ENCODE results near the gene CERS6.

The CERS6 gene

DNA sequence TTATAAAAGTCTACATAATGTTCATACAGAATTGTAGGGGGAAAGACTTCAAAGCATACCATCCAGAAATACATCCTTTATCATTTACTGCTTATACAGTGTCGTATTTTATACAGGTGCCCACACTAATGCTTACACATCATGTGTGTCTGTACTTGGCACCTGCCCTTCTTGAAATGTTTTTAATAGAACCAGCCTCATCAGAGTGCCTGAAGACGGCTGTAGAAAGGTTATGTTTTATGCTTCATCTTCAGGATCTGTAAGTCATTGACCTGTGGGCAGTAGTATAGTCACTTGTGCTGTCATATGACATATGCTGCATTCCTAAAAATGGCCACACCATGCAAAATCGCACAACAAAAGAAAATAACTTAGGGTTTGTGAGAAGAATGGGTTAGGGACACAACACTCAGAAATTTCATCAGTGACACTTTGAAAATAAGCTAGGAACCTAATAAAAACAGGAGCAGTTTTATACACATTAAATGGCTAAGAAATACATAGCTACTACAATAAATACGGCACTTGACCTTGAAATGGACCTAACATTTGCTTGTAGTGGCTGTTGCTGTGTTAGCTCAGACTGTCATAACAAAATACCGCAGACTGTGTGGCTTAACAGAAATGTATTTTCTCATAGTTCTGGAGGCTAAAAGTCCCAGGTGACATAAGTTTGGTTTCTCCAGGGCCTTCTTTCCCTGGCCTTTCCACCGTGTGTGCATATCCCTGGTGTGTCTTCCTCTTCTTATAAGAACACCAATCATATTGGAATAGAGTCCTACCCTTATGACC lies 112.6 kb downstream of the CERS6 start:
- no peak for DNase-seq (ENCODE audit: low spot score)

DNA sequence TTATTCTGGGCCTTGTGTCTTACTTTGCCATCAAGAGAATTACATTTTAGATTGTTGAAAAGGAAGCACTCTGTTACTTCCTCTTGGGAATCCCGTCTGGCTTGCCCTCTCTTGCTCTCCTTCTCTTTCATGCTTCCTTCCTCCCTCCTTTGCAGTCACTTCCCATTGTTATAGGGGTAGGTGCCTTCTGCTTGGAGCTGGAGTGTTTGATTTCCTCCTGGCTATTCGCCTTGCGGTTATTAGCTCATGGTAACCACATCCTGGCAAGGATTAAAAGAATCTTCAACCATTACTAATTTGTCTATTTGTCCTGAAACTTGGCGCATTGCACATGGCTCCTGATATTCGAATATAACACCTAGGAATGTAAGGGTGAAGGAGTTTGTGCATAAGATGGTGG lies 115.0 kb downstream of the CERS6 start:
- no peak for DNase-seq (ENCODE audit: low spot score)

DNA sequence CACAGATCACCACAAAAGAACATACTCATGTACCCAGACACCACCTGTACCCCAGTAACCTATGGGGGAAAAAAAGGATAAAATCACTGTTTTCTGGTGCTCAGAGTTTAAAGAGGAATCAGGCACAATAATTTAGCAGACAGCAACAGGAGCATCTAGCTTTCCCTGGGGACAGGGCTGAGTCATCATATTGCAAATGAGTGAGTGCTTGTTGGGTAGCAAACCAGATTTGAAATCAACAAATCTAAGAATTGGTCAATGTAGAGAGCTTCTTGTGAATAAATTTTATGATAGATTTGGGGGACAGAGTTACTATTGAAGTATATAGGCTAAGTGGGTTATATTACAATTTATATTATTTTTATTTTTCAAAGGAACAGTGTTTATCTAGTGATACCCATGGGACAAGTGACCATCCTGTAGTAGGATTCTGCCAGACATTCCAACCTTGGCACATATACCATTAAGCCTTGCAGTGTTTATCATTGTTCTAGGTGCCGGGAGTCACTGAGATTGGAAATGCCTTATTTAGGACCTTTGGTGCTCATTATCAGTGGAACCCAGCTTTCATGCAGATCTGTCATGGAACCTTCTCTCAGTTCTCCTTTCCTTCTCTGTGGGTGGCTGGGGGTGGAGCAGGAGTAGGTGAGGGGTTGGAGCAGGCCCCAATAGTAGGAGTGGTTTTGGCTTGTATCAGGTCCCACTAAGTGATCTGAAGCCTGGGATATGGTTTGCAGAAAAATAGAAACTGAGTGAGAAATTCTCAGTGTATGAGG lies 117.2 kb downstream of the CERS6 start:
- DNase-seq (ENCODE audit: low spot score): no peak

DNA sequence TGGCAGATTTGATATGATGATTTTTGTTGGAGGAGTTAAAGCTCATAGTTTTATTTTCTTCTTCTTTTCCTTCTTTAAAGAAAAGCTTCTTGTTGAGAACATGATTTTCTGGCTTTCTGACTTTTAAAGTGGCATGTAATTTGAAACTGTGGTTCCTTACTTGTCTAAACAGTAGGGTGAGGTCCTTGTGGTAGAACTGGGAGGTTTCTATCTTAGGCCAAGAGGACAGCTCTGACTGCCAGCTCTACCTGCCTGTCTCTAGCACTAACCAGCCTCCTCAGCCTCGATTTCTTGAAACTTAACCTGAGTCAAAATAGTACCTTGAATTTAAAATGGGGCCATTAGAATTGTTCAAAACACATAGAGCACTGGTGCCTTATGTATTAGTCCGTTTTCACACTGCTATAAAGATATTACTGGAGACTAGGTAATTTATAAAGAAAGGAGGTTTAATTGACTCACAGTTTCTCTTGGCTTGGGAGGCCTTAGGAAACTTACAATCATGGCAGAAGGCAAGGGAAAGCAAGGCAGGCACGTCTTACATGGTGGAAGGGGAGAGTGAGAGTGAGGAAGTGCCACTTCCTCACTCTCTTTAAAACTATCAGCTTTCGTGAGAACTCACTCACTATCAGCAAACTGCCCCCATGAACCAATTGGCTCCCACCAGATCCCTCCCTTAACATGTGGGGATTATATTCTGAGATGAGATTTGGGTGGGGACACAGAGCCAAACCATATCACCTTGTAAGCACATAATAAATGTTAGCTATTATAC lies 119.0 kb downstream of the CERS6 start:
- no peak for DNase-seq (ENCODE audit: low spot score)

DNA sequence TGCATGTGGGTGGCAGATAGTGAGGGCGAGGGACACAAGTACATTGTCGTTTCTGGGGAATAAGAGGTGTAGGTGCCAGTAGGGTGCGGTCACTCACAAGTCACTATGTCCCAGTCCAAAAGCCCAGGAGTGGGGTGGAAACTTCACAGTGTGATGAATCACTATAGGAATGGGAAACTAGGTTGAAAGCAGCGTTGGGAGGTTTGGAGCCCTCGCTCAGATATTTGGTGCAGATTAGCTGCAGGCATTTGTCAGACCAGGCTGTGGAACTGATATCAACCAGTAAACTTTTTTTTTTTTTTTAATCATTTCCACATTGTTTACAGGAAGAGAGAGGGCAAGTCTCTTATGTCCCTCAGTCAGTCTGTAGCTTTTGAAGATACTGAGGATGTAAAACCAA lies 121.8 kb downstream of the CERS6 start:
- no peak for DNase-seq (ENCODE audit: low spot score)

DNA sequence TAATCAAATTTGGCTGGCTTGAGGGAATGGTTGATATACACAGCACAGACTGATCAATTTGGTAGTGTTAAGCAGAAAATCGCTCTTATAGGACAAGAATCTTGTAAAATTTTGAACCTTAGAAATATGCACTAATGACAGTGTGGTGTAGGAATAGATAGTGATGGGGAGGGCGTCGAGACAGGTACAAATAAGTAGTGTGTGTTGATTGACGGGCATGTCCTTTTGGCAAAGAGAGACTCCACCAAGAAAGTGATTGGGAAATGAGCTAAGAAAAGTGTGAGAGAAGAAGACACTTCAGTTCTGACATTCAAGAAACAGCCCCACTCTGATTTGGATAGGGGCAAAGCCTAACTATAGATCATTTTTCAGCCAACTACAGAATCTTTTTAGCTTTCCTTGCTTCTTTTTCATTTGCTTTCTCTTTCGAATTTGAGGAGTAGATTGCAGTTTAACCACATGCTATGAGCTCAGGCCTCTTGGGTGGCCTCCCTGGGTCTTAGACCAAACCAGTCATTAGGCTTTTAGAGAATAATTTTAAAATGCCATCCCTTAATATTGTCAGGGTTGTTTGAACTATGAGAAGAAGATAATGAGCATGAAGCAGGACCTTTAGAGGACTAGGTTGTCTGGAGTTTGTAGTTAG lies 127.1 kb downstream of the CERS6 start:
- no peak for DNase-seq (ENCODE audit: low spot score)

DNA sequence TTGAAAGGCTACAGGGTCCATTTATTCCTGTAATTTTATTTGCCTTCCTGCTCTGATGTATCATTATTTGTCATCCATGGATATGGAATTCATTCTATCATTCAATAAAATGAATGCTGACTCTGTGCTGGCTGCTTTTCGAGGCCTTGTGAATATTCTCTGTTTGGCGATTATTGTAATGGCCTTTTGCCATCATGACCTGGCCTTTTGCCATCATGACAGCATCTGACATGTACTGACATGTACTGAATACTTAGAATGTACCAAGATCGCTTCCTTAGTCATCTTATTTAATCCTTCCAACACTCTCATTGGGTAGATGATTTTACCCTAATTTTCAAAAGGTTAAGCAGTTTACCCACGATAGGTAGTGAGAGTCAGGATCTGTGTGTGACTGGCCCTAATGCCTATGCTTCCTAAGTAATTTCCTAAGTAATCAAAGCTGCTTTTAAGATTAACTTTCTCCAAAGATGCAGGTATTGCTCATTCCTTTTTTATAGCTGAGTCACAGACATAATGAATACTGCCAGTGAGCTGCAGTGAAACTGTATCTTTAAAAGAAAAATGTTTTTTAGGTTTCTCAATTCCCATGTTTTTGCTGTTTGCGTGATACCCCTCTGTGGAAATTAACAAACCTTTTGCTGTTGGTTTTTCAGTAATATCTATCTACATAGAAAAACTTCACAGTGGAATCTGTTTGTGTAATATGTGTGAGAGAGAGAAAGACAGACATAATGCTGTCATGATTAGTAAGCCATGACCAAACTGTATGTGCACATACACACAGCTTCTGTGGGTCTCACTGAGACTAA lies 127.8 kb downstream of the CERS6 start:
- no peak for DNase-seq (ENCODE audit: low spot score)

DNA sequence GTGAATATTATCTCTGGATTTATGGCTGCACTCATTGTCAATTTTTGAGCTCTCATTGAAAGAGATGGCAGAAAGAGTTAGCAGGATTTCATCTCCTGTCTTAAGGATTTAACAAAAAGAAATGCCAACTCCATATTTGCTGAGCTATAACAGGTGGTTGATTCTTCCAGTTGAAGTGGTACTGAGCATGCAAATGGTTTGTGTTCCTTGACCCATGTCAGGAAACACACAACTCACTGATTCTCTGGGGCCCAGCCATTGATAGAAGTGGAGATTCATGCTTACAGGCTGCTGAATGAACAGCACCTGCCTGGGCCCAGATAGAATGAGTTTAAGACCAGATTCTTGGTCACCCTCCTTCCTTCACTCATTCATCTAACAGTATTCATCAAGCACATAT lies 128.8 kb downstream of the CERS6 start:
- no peak for DNase-seq (ENCODE audit: low spot score)

DNA sequence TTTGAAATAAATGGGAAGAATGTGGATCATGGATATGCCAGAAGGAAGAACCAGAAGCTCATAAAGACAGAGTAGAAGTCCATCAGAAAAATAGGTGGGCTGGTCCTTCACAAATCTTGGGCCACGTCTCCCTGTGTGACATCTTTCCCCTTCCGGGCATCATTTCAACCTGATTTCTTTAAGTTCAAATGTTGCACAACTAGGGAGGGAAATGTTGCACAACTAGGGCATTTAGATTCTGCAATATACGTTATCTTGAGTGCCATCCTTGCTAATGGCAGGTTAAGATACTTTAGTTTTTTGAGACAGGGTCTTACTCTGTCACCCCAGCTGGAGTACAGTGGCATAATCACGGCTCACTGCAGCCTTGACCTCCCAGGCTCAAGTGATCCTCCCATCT lies 129.6 kb downstream of the CERS6 start:
- no peak for DNase-seq (ENCODE audit: low spot score)

DNA sequence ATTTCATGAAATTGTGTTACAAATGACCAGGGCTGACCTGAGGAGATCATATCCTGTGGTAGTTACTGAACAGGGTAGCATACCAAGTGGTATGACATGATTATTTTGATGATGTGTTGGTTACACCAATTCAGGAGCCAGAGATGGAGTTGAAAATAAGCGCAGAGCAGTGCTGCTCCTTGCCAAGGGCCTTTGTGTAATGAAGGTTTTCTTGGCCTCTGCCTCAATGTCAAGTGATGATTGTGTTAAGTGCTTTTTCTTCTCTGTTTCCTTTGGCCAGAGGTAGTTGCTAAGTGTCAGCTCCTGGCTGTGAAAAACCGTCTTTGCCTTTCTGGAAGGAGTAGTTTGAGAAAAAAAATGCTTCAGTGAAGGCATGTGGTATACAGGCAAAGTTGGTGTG lies 131.2 kb downstream of the CERS6 start:
- no peak for DNase-seq (ENCODE audit: low spot score)

DNA sequence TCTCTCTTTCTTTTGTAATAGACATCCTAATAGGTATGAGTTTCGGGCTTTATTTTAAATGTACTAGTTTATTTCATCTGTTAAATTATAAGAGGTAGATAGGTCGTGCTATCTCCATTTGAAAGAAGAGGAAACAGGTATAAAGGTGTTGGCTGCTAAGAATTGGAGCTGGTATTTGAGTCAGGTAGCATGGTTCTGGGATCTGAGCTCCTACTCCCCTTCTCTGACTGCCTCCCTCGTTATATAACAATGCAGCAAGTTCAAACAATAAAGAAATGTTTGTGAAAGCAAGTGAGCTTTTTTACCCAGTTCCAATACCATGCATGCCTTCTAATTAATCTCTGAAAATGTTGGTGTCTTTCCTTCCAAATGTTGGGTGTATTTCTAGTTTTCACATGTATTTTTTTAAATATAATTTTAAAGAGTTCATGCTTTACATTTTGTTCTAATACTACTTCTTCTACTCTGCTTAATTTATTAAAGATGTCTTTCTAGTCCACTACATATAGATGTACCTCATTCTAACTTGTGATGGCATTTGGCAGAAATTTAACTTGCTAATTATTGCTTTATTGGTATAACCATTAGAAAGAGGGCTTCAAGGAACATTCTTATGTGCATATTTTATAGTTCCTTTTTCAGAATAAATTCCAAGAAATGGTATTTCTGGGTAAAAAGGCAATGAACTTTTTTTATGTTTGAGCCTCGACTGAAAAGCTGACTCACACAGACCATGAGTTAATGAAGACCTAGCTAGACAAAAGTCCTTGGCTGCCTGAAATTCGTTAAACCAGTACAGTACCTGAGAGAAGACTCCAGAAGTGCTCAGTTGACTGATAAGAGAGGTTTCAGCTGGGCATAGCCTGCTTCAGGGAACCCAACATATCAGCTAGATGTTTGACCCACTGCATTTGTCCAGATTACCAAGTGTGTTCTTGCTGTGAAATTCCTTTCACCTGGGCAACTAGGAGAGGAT lies 133.5 kb downstream of the CERS6 start:
- DNase-seq (ENCODE audit: low spot score): no peak

DNA sequence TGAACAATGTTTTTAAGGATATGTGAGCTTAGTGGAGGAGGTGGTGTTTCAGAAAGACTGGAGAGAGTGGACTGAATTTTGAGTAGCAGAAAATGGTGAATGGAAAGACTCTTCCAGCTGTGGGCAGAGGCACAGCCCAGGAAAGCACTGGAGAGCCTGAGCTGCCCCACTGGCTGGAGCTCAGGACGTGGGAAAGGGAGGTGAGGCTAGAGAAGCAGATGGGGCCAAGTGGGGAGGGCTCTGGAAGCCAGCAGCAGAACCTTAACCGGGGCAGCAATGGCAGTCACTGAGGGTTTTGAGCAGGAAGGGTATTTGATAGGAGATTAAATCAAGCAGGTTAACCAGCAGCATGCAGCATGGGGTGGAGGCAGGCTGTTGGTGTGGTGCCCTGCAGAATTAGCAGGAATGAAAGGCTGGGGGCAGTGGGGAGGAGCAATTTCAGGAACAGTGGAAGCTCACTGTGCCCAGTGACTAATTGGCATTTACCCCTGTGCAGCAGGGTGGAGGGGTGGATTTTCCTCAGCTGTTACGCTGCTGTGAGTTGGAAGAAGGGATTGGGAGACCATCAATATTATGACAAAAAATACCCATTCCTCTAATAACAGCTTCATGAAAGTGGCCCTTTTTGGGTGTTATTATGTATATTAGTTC lies 136.2 kb downstream of the CERS6 start:
- no peak for DNase-seq (ENCODE audit: low spot score)

DNA sequence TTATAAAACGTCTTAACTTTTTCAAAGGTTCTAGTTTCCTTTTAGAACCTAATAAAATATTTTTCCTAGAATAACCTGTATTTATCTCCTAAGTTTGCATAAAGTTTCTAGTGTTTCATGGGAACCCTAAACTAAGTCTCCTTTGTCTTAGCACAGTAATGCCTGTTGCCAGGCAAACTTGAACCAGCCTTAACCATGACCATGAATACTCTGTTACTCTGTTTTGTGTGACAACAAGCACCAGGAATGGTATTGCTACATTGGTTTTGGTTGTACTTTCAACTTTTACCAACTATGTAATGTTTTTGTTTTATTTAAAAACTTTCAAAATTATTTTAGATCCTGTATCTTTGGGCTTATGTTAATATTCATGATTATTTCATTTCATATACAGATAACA lies 137.6 kb downstream of the CERS6 start:
- no peak for DNase-seq (ENCODE audit: low spot score)

DNA sequence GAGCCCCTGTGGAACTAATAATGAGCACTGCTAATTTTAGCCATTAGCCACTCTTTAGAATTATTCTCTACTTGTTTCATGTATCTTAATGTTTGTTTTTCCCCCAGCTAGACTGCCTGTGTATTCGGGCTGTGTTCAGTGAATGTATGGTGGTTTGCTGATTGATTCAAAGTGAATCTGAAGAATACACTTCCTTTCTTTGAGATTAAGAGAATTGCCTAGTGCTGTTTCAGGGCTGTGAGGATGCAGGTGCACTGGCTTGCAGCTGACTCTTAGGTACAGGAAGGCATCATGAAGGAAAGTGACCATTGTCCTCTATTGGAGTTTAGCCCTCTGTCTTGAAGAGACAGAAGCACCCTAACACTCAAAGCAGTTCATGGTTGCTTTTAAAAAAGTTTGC lies 138.7 kb downstream of the CERS6 start:
- DNase-seq (ENCODE audit: low spot score): no peak

DNA sequence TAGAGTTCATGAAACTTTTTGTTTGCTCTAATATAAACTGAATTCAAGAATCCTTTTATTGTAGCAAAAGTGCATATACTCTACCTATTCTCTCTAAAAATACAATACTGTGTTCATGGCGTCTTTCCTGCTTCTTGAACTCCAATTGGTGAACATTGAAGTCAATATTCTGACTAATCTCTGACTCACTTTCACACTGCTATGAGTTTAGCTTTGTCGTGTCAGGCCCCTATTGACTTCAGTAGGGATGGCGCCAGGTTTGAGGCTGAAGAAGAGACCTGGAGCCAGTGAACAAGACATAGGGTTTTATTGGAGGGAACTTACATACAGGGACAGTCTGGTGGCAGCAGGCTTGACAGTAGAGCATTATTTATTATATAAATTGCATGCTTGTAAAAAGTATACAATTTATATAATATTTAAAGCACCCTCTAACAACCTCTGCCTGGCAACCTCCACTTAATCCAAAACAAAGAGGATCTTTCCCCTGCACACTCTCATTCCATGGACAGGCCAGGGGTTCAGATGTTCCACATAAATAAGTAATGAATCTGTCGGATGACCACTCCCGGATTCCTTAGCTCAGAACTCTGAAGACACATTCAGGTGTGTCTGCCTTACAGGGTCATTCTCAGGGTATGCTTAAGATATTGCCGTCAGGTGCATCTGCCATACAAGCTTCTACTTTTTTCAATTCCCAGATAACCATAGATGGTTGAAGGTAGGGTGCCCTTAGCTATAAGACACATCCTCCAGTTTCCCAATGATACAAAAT lies 141.0 kb downstream of the CERS6 start:
- DNase-seq (ENCODE audit: low spot score): no peak

DNA sequence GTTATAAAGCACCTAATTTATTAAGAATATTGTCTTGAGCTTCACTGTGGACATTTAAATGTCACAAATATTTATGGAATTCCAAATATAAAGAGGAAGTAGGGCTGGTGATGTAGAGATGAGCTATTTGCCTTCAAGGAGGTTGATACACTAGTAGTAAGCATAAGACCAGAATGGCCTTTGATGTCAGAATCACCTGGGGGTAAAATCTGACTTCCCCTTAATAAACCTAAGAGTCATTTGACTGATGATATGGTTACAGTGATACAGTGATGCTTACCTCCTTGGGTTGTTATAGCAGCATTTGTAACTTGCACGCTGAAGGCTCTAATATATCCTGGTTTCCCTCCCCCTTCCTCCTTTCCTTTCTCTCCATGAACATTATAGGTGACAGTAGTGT lies 143.7 kb downstream of the CERS6 start:
- no peak for DNase-seq (ENCODE audit: low spot score)

DNA sequence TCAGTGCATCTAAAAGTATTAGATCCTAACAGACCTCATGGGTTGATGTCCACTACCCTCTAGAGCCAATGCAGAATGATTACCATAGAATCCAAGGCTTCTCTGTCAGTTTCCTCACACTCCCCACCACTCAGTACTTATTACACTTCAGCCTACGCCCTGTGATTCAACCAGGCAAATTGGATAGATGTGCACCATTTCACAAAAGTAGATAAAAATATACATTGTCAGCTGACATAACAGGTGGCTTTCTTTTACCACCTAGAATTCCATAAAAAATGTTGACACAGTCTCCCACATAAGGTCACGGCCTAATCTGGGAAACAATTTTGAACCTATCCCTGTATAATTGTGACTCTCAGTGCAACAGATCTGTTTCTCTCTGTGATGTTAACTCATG lies 144.9 kb downstream of the CERS6 start:
- DNase-seq (ENCODE audit: low spot score): no peak

DNA sequence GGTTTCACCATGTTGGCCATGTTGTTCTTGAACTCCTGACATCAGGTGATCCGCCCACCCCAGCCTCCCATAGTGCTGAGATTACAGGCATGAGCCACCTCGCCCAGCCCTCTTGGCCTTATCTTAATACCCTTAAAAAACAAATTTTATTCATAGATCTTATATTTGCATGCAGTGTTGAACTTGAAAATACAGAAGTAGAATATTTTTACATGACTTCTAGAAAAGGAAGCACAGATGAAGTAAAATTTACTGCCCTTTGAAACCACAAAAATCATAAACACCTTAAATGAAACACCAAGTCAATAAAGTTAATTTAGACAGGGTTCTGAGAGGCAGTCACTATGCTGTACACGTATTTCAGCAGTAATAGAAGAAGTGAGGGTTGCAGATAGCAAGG lies 145.7 kb downstream of the CERS6 start:
- no peak for DNase-seq (ENCODE audit: low spot score)

DNA sequence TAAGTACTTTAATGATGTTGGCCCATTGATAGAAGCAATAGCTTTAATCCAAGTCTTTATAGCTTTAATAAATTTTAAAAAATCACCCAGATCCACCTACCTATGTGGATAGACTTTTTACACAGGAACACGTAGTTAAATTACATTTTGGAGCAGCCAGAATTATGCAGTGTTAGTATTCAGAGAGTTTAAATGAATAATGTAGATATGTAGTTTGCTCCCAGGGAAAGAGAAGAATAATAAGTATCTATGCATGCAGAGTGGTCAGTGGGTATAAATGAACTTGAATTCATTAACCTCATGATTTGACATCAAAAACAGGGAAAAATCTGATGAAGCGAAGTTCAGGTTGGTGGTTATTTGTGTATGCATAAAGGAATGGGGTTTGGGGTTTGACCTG lies 146.3 kb downstream of the CERS6 start:
- no peak for DNase-seq (ENCODE audit: low spot score)
